Activated CD4-positive, alpha-beta memory T cell treated with anti-CD3 and anti-CD28 coated beads for 36 hours (primary cell): ENCODE measurements around the gene MGAT5B. TPM values are rescaled to one million over a fixed set of nuclear protein-coding genes. Genes with fewer than 3 reads are reported as not detected.

ENCODE experiments used
- CTCF ChIA-PET: fragments of 350-600 bp; sonication (Branson Sonifier 250); formaldehyde crosslinking; loops from one replicate; lab custom pipeline; 2021; ENCODE audit warnings: antibody characterized with exemption, inconsistent platforms; lab: Charles Lee
- POLR2A ChIA-PET: fragments of 350-600 bp; sonication (Branson Sonifier 250); formaldehyde crosslinking; loops from one replicate; lab custom pipeline; 2021; ENCODE audit warnings: antibody characterized with exemption; lab: Charles Lee
- DNase-seq: peaks from one replicate; pipeline ENCODE4 v3.0.0-alpha.2; 2020
- H3K27ac Mint-ChIP-seq: one replicate; pipeline ENCODE4 v1.8.0; 2021; ENCODE audit warnings: mixed read lengths
- H3K27me3 Mint-ChIP-seq: one replicate; pipeline ENCODE4 v1.8.0; 2021; ENCODE audit warnings: mixed read lengths
- H3K36me3 Mint-ChIP-seq: one replicate; pipeline ENCODE4 v1.8.0; 2021; ENCODE audit warnings: mixed read lengths
- H3K4me1 Mint-ChIP-seq: one replicate; pipeline ENCODE4 v1.8.0; 2021; ENCODE audit warnings: low read depth, mixed read lengths
- H3K4me3 Mint-ChIP-seq: one replicate; pipeline ENCODE4 v1.8.0; 2021; ENCODE audit warnings: mild to moderate bottlenecking, mixed read lengths
- H3K9me3 Mint-ChIP-seq: one replicate; pipeline ENCODE4 v1.8.0; 2021; ENCODE audit warnings: mixed read lengths
- intact Hi-C: fragments of 100-400 bp; cut with micrococcal nuclease; formaldehyde crosslinking; loops from one replicate; pipeline ENCODE4 v1.15.1; 2023
- total RNA-seq, 2 experiments: library from RNA; stranded (reverse); gene quantifications; one replicate each; pipeline ENCODE4 v1.2.3, GENCODE V29; 2021

Gene MGAT5B
- total RNA-seq, 2 experiments from 2014 or later, result 0.38 TPM; not detected in 1

DNA sequence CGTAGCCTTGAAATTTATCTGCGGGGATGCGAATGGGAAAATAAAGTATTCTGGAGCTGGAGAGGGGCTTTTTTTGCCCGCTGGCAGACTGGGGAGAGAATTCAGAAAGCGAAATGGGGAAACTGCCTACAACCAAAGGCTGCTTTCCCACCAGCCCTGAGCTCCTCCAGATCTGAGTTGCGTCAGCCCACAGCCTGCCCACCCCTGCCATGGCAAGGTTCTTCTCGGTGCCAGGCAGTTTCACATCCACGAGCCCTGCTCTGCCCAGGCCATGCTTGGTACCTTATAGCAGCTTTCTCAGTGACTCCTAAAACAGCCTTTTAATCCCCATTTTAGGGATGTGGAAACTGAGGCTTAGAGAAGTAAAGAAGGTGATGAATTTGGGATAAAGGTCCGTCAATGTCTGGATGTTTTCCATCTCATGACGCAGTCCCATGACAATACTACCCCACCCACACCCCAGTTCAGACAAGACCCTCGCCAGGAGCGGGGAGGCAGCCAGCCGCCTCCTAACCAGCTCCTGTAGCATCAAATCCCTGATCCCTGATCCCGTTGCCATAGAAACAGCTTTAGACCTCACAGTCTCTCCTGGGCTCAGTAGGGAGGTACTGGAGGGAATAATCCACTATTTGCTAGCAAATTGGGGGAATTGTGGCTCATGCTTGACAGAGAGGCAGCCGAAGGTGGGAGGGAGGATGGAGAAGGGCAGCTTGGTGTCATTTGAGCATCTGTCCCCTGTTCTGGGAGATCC is 113.5 kb downstream of the MGAT5B start:
- POLR2A ChIA-PET, result no interaction called here
- H3K27ac Mint-ChIP-seq, result no peak overlapping the region
- no peak for DNase-seq
- peaks cover 11% of the 10 kb centered on the region for H3K9me3 Mint-ChIP-seq
- no peak overlapping the region for H3K4me3 Mint-ChIP-seq
- CTCF ChIA-PET, result no interaction called here
- peaks cover 19% of the 10 kb centered on the region for H3K4me1 Mint-ChIP-seq
- intact Hi-C loops, result no loop called here
- H3K36me3 Mint-ChIP-seq, result no peaks in the 10 kb centered on the region
- H3K27me3 Mint-ChIP-seq, result no peaks in the 10 kb centered on the region

DNA sequence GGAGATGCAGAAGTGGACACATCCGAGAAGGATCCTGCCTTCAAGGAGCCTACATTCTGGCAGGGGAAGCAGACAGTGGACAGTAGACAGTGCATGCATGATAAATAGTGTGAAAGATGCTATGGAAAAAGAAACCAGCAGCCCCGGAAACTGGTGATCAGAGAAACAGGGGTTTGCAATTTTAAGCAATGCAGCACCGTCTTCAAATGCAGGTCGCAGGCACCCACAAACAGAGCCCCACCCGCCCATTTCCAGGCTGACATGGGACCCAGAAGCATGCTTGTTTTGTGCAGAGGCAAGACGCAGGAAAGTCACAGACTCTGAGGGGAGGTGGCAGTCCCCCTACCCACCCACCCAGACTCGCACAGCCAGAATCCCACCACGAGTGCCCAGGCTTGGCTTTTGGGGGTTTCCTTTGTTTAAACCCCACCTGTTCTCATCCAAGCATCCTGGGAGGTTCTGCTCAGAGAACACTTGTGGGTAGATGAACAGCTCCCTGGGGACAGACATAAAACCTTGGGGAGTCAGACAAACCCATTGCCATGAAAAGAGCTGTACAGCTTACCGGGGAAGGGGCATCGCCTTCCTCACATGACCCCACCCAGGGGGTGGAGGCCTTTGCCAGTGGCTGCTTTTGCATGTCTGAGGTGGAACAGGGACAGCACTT is 114.3 kb downstream of the MGAT5B start:
- peak; percentile 26 for DNase-seq

DNA sequence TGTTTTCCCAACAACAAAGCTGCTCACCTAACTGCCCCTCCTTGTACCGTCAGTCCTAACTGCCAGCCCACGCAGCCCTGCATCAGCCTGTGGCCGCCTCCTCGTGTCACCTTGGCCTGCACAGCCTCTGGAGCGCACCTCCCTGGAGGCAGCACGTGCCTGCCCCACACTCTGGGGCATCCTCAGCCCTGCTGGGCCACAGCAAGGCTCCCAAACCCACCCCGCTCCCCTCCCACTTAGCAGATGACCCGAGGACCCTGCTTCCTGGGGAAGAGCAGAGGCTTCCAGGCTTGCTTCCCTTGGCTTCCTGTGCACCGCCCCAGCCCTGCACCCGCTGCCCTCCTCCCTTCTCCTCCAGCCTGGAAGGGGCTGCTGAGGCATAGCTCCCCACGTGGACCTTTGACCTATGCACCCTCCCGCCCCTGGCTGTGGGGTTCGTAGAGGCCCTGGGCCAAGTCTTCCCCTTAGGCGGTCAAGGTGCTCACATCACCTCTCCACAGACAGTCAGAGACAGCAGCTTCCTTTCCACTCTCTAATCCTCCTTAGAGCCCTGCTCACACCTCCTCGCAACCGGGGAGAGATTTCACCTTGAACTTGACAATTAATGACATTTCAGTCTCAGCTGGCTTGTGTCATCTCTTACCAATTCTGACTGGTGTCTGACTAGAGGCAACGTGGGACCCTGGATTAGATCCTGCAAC is 115.0 kb downstream of the MGAT5B start:
- no peak for DNase-seq
- no peak overlapping the region for H3K4me3 Mint-ChIP-seq
- H3K36me3 Mint-ChIP-seq, result no peaks in the 10 kb centered on the region
- ChIA-PET CTCF (no interaction called here), POLR2A (no interaction called here)
- intact Hi-C loops, result no loop called here
- H3K4me1 Mint-ChIP-seq, result peaks cover 19% of the 10 kb centered on the region
- H3K27ac Mint-ChIP-seq, result no peak overlapping the region
- peaks cover 6% of the 10 kb centered on the region for H3K9me3 Mint-ChIP-seq
- no peaks in the 10 kb centered on the region for H3K27me3 Mint-ChIP-seq

More for the DNA sequence above, 114.3 kb downstream of the MGAT5B start:
- ChIA-PET POLR2A (no interaction called here), CTCF (no interaction called here)
- Mint-ChIP-seq H3K36me3 (no peaks in the 10 kb centered on the region), H3K27me3 (no peaks in the 10 kb centered on the region), H3K4me1 (peaks cover 19% of the 10 kb centered on the region), H3K9me3 (peaks cover 9% of the 10 kb centered on the region), H3K4me3 (no peak overlapping the region), H3K27ac (peak overlapping the region; percentile 13)
- intact Hi-C loops, result no loop called here

DNA sequence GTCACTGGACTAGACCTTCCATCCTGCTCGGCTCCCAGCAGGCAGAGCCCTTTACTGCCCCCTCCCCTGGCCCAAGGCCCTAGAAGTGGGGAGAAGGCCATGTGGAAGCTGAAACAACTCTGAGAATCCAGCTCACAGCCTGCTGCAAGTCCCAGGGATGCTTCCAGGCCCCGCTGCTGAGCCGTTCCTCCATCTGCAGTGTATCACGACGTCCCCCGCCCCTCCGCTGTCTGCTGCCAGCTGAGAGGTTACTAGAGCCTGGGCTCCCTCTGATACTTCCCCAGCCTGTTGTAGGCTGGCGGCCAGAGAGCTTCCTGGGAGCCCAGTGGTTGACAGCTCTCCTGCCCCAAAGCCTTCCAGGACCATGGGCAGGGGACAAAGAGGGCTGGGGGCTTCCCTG is 118.2 kb downstream of the MGAT5B start:
- ChIA-PET CTCF (interaction anchor here (1.3 kb wide), 1 partner anchor 70 kb away, joined by 3 read pairs; no protein-coding TSS in a partner anchor), POLR2A (no interaction called here)
- Mint-ChIP-seq H3K9me3 (no peaks in the 10 kb centered on the region), H3K27ac (no peak overlapping the region), H3K27me3 (no peaks in the 10 kb centered on the region), H3K36me3 (no peaks in the 10 kb centered on the region), H3K4me1 (peaks cover 19% of the 10 kb centered on the region), H3K4me3 (no peak overlapping the region)
- DNase-seq, result no peak
- intact Hi-C loops, result no loop called here

DNA sequence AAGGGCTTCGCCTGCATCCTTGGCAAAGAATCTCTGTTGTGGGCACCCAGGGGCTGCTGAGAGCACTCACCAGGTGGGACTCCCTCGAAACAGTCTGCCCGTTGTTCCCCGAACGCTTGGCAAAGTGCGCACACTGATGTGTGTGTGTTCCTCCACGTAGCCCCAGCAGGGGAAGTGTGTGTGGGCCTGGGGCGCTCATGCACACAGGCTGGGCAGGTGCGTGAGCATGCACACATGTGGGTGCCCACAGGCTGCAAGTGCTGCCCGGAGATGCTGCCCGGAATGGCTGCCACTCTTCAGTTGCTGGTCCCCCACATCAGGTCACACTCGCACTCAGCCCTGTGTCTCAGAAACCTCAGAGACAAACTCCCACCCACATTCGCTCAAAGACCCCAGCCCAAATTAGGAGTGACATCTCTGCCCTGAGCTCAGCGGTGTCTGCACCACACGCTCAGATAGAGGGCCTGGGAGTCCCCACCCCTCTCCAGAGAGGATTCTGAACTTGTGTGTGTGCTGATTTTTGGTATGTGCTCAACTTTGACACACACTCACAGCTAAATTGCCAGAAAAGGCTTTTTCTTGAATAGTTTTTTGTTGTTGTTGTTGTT is 119.4 kb downstream of the MGAT5B start:
- no peak for DNase-seq
- CTCF ChIA-PET, result no interaction called here
- peaks cover 9% of the 10 kb centered on the region for H3K4me1 Mint-ChIP-seq
- POLR2A ChIA-PET, result no interaction called here
- no peak overlapping the region for H3K27ac Mint-ChIP-seq
- no peaks in the 10 kb centered on the region for H3K27me3 Mint-ChIP-seq
- no peaks in the 10 kb centered on the region for H3K9me3 Mint-ChIP-seq
- no peak overlapping the region for H3K4me3 Mint-ChIP-seq
- H3K36me3 Mint-ChIP-seq, result no peaks in the 10 kb centered on the region
- intact Hi-C loops, result no loop called here

DNA sequence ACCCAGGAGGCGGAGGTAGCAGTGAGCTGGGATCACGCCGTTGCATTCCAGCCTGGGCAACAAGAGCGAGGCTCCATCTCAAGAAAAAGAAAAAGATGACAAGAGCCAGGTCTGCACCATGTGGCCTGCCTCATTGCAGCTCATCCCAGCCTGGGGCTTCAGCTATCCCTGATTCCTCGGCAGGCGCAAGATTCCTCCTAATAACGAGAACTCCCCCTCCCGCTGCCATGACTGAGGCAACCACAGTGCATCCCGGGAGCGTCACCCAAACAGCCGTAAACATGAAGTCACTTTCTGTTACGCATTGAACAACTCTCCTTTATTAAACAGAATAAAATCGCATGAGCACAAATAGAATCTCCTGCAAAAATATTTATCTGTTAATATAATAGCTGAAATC is 120.6 kb downstream of the MGAT5B start:
- Mint-ChIP-seq H3K4me1 (peaks cover 4% of the 10 kb centered on the region), H3K27ac (no peak overlapping the region), H3K9me3 (no peaks in the 10 kb centered on the region), H3K36me3 (no peaks in the 10 kb centered on the region), H3K27me3 (no peaks in the 10 kb centered on the region), H3K4me3 (no peak overlapping the region)
- DNase-seq, result no peak
- intact Hi-C loops, result no loop called here
- ChIA-PET CTCF (interaction anchor here (1.2 kb wide), 1 partner anchor 121 kb away, joined by 3 read pairs; the partner anchor contains the start of gene MGAT5B), POLR2A (no interaction called here)

DNA sequence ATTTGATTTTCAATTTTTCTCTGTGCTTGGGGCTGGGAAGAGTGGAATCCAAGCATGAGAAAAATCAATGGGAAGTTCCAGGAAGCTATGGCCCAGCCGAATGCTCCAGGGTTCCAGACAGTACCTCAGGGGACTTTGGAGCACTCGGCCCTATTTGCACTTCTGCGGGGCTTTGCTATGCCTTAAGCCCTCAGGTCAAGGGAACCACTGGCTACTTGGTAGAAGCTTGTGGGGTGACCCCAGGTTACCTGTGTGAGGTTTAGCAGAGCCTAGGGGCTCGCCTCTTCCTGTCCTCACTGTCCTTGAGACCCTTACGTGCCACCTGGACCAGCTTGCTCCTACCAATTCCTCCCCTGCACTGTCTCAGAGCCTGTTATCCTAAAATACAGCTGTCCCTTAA is 121.3 kb downstream of the MGAT5B start:
- ChIA-PET POLR2A (no interaction called here), CTCF (interaction anchor here (1.2 to 1.4 kb wide), 2 partner anchors 67 to 121 kb away, joined by 3 to 5 read pairs; partner anchors contain the start of gene MGAT5B)
- intact Hi-C loops, result no loop called here
- H3K4me3 Mint-ChIP-seq, result no peak overlapping the region
- no peaks in the 10 kb centered on the region for H3K36me3 Mint-ChIP-seq
- H3K4me1 Mint-ChIP-seq, result peaks cover 10% of the 10 kb centered on the region
- no peak for DNase-seq
- no peaks in the 10 kb centered on the region for H3K27me3 Mint-ChIP-seq
- no peaks in the 10 kb centered on the region for H3K9me3 Mint-ChIP-seq
- H3K27ac Mint-ChIP-seq, result no peak overlapping the region

DNA sequence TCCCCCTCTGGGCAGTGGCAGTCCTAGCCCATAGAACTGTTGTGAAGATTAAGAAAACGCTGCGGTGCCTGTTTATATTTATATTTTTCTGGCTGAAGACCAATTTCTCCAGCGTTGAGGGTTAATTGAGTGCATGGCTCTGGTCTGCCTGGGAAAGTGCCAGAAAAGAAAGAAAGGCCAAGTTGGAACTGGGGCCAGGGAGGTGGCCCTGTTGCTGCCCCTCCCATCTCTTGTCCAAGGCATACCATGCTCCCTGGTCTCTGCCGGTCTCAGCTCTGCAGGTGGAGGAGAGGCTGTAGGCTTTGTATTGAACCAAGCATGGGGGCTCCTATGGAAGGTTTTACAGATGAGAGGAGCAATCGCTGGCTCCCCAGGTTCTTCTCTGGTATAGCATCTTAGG is 124.7 kb downstream of the MGAT5B start:
- H3K4me1 Mint-ChIP-seq, result peaks cover 31% of the 10 kb centered on the region
- H3K4me3 Mint-ChIP-seq, result no peak overlapping the region
- no peaks in the 10 kb centered on the region for H3K36me3 Mint-ChIP-seq
- ChIA-PET POLR2A (no interaction called here), CTCF (interaction anchor here (0.6 to 1.0 kb wide), 2 partner anchors 13 to 19 kb away, joined by 3 read pairs; no protein-coding TSS in a partner anchor)
- H3K27ac Mint-ChIP-seq, result no peak overlapping the region
- intact Hi-C loops, result no loop called here
- no peaks in the 10 kb centered on the region for H3K27me3 Mint-ChIP-seq
- DNase-seq, result no peak
- H3K9me3 Mint-ChIP-seq, result no peaks in the 10 kb centered on the region

DNA sequence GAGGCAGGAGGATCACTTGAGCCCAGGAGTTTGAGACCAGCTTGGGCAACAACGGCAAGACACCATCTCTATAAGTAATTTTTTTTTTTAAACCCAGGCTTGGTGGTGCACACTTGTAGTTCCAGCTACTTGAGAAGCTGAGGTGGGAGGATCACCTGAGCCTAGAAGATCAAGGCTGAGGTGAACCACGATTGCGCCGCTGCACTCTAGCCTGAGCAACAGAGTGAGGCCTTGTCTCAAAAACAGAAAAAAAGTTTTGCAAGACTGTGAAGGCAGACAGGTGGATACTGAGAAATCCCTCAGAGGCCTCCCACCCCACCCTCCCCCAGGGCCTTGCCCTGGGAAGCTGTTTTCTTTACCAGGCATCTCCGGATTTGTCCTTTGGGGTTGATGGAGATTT is 125.4 kb downstream of the MGAT5B start:
- no peak for DNase-seq
- CTCF ChIA-PET, result interaction anchor here (0.6 to 1.0 kb wide), 2 partner anchors 13 to 18 kb away, joined by 3 read pairs; no protein-coding TSS in a partner anchor
- Mint-ChIP-seq H3K27me3 (no peaks in the 10 kb centered on the region), H3K27ac (no peak overlapping the region), H3K4me1 (peaks cover 39% of the 10 kb centered on the region), H3K4me3 (no peak overlapping the region), H3K9me3 (no peaks in the 10 kb centered on the region), H3K36me3 (no peaks in the 10 kb centered on the region)
- intact Hi-C loops, result no loop called here
- POLR2A ChIA-PET, result no interaction called here

DNA sequence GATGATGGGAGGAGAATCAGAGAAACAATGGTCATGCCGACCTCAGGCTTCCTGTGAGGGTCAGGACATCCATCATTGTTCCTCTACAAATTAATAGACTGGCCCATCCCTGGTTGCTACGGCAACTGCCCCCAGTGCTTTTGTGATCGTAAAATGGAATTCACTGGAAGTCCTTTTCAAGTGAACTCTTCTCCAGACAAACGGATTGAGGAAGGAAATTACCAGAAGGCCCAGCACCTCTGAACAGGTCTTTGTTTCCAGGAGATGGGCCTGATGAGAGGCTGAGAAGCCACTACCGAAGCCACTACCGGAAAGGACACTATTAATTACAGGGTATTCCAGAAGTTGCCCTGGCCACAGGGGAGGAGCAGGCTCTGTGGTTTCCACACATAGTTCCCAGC is 126.0 kb downstream of the MGAT5B start:
- DNase-seq, result no peak
- Mint-ChIP-seq H3K27me3 (no peaks in the 10 kb centered on the region), H3K36me3 (no peaks in the 10 kb centered on the region), H3K4me3 (no peak overlapping the region), H3K4me1 (peaks cover 44% of the 10 kb centered on the region), H3K9me3 (no peaks in the 10 kb centered on the region), H3K27ac (no peak overlapping the region)
- ChIA-PET POLR2A (no interaction called here), CTCF (no interaction called here)
- intact Hi-C loops, result no loop called here

DNA sequence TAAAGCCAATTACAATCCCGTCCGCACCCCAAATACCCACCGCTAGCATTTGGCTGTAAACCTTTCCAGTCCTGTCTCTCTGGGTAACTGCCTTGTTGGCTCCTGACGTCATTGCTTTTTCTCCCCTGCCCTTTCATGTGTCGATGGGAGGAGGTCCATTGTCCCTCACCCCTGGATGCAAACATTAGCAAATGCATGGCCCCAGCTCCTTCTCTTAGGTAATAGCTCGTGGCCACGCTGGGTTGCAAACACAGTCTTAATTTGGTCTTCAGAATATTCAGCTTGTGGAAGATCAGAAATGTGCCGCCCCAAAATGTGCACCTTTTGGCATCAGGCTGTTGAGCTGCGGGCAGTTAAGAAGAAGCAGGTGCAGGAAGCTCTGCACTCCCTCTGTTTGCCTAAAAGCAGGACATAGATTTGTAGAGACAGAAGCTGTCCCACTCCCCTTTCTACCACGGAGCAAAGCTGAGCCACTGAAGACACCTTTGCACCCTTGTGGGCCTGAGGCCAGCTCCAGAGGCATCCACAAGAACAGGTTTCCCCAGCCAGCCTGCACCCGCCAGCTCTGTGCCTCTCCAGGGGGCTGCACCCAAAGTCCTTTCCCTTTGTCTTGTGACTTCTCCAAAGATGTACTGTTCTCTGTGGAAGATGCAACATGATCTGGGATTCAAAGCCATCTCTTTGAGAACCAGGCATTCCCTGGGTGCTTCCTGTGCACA is 127.3 kb downstream of the MGAT5B start:
- POLR2A ChIA-PET, result no interaction called here
- no peaks in the 10 kb centered on the region for H3K36me3 Mint-ChIP-seq
- DNase-seq, result no peak
- H3K9me3 Mint-ChIP-seq, result no peaks in the 10 kb centered on the region
- peaks cover 49% of the 10 kb centered on the region for H3K4me1 Mint-ChIP-seq
- CTCF ChIA-PET, result interaction anchor here (1.6 kb wide), 1 partner anchor 61 kb away, joined by 4 read pairs; no protein-coding TSS in a partner anchor
- H3K27me3 Mint-ChIP-seq, result no peaks in the 10 kb centered on the region
- H3K27ac Mint-ChIP-seq, result no peak overlapping the region
- intact Hi-C loops, result no loop called here
- no peak overlapping the region for H3K4me3 Mint-ChIP-seq
